Measurements from ENCODE around the gene AKR1E2.

DNA sequence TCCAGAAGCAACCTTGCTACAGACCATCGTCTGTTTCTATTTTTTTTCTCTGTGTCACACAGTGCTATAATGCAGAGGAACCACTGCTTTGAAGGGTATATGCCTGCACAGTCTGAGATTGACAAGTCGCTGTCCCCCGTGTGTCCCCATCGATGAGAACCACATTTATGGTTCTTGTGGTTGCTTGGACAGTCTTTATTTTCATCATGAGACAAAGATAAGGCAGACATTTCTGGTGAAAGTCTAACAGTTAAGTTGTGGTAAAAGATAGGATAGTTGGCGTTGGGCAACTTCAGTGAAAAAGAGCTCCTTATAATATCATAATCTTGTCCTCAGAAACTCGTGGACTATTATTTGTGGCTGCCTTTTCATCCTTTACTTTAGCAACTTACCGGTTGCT is 6.3 kb upstream of the AKR1E2 start:
- TF ChIP-seq POLR2A (IDR thresholded peaks at IDR 0.05), result no peak
- TF ChIP-seq, protein P1, sequence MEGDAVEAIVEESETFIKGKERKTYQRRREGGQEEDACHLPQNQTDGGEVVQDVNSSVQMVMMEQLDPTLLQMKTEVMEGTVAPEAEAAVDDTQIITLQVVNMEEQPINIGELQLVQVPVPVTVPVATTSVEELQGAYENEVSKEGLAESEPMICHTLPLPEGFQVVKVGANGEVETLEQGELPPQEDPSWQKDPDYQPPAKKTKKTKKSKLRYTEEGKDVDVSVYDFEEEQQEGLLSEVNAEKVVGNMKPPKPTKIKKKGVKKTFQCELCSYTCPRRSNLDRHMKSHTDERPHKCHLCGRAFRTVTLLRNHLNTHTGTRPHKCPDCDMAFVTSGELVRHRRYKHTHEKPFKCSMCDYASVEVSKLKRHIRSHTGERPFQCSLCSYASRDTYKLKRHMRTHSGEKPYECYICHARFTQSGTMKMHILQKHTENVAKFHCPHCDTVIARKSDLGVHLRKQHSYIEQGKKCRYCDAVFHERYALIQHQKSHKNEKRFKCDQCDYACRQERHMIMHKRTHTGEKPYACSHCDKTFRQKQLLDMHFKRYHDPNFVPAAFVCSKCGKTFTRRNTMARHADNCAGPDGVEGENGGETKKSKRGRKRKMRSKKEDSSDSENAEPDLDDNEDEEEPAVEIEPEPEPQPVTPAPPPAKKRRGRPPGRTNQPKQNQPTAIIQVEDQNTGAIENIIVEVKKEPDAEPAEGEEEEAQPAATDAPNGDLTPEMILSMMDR (IDR thresholded peaks at IDR 0.05), result no peak

All from stomach (tissue), 4 donors.